Measurements from ENCODE around the gene DNAH9.

The DNAH9 gene

GRCh38 chr17:11893862-11894261 lies 295.6 kb downstream of the DNAH9 start:
- H3K4me3 ChIP-seq (ENCODE audit: low read length) = no peak overlapping the region
- TF ChIP-seq CTCF (conservative IDR thresholded peaks at IDR 0.05; ENCODE audit: low read depth, low read length) = no peak
- no peak for DNase-seq (ENCODE audit: low read depth)

- H3K4me3 ChIP-seq (ENCODE audit: low read length) = no peak overlapping the region
- no peak for DNase-seq (ENCODE audit: low read depth)
- TF ChIP-seq CTCF (conservative IDR thresholded peaks at IDR 0.05; ENCODE audit: low read depth, low read length) = no peak
Measured at GRCh38 chr17:11896199-11896598, 297.9 kb downstream of the DNAH9 start.

- no peak overlapping the region for H3K4me3 ChIP-seq (ENCODE audit: low read length)
- DNase-seq (ENCODE audit: low read depth) = no peak
Measured at GRCh38 chr17:11898526-11899235, 300.4 kb downstream of the DNAH9 start.

GRCh38 chr17:11899537-11899942 lies 301.3 kb downstream of the DNAH9 start:
- DNase-seq (ENCODE audit: low read depth) = no peak
- no peak for TF ChIP-seq CTCF (conservative IDR thresholded peaks at IDR 0.05; ENCODE audit: low read depth, low read length)
- H3K4me3 ChIP-seq (ENCODE audit: low read length) = no peak overlapping the region

More at GRCh38 chr17:11898526-11899235, 300.4 kb downstream of the DNAH9 start:
- no peak for TF ChIP-seq CTCF (conservative IDR thresholded peaks at IDR 0.05; ENCODE audit: low read depth, low read length)

- no peak for DNase-seq (ENCODE audit: low read depth)
- no peak overlapping the region for H3K4me3 ChIP-seq (ENCODE audit: low read length)
- TF ChIP-seq CTCF (conservative IDR thresholded peaks at IDR 0.05; ENCODE audit: low read depth, low read length) = no peak
Measured at GRCh38 chr17:11900041-11900476, 301.8 kb downstream of the DNAH9 start.

- TF ChIP-seq CTCF (conservative IDR thresholded peaks at IDR 0.05; ENCODE audit: low read depth, low read length) = no peak
- no peak overlapping the region for H3K4me3 ChIP-seq (ENCODE audit: low read length)
- no peak for DNase-seq (ENCODE audit: low read depth)
Measured at GRCh38 chr17:11900655-11901054, 302.4 kb downstream of the DNAH9 start.

- TF ChIP-seq CTCF (conservative IDR thresholded peaks at IDR 0.05; ENCODE audit: low read depth, low read length) = no peak
- DNase-seq (ENCODE audit: low read depth) = no peak
- H3K4me3 ChIP-seq (ENCODE audit: low read length) = no peak overlapping the region
Measured at GRCh38 chr17:11901931-11902330, 303.7 kb downstream of the DNAH9 start.

Measured in retinal pigment epithelial cell (primary cell).